Fibroblast of lung (primary cell): Measurements from ENCODE around the gene CCDC51. TPM values are rescaled to one million over a fixed set of nuclear protein-coding genes. Genes with fewer than 3 reads are reported as not detected.

Experiments
- DNase-seq, 2 donors: peaks; one replicate each; pipeline versions ENCODE4 v3.0.0 to v3.0.0-alpha.2; 2010; ENCODE audit warnings: low read depth in 2 of 2
- H2AFZ ChIP-seq: 2 replicates; pipeline ENCODE4 v1.5.1; 2012; ENCODE audit warnings: low read length, control low read depth, inconsistent platforms
- H3K27ac ChIP-seq: 2 replicates; pipeline ENCODE4 v1.5.1; 2011; ENCODE audit warnings: low read length, control low read depth; ENCODE audit not compliant: insufficient read depth
- H3K27me3 ChIP-seq: 2 replicates; pipeline ENCODE4 v1.5.1; 2011; ENCODE audit warnings: mild to moderate bottlenecking, low read length; ENCODE audit not compliant: control insufficient read depth, insufficient read depth
- H3K36me3 ChIP-seq: 2 replicates; pipeline ENCODE4 v1.5.1; 2011; ENCODE audit warnings: low read length; ENCODE audit not compliant: control insufficient read depth, insufficient read depth
- H3K4me1 ChIP-seq: 2 replicates; pipeline ENCODE4 v1.5.1; 2011; ENCODE audit warnings: low read length; ENCODE audit not compliant: control insufficient read depth, insufficient read depth; ENCODE audit errors: extremely low read depth
- H3K4me2 ChIP-seq: 2 replicates; pipeline ENCODE4 v1.5.1; 2011; ENCODE audit warnings: low read length, control low read depth; ENCODE audit not compliant: insufficient read depth; ENCODE audit errors: extremely low read depth
- H3K4me3 ChIP-seq, 4 experiments: fragments of 200-600 bp in 1 of 4; sonication (generic) in 1 of 4; replicated peaks in 1 of 4; 2 replicates each; pipeline ENCODE4 v1.5.1; 2011 to 2016; ENCODE audit warnings: low read length in 4 of 4, low read depth in 3 of 4, mild to moderate bottlenecking in 3 of 4, control low read depth in 2 of 4, inconsistent platforms in 1 of 4, mixed read lengths in 1 of 4; ENCODE audit not compliant: insufficient read depth in 1 of 4; ENCODE audit errors: control extremely low read depth in 1 of 4
- H3K79me2 ChIP-seq: 2 replicates; pipeline ENCODE4 v1.5.1; 2012; ENCODE audit warnings: mild to moderate bottlenecking, low read length, inconsistent platforms; ENCODE audit not compliant: control insufficient read depth, insufficient read depth
- H3K9ac ChIP-seq: 2 replicates; pipeline ENCODE4 v1.5.1; 2011; ENCODE audit warnings: mild to moderate bottlenecking, low read length, control low read depth; ENCODE audit not compliant: insufficient read depth
- H3K9me3 ChIP-seq: 2 replicates; pipeline ENCODE4 v1.5.1; 2012; ENCODE audit warnings: low read depth, low read length; ENCODE audit not compliant: control insufficient read depth, insufficient read depth
- H4K20me1 ChIP-seq: 2 replicates; pipeline ENCODE4 v1.5.1; 2011; ENCODE audit warnings: low read length; ENCODE audit not compliant: control insufficient read depth, insufficient read depth; ENCODE audit errors: extremely low read depth
- CTCF ChIP-seq, 2 donors: IDR thresholded peaks in 1 of 2; conservative IDR thresholded peaks in 1 of 2; 1 replicate in 1 of 2; 2 replicates in 1 of 2; pipeline ENCODE4 v1.5.1; 2011 to 2012; ENCODE audit warnings: low read length in 2 of 2, control low read depth in 1 of 2, inconsistent platforms in 1 of 2, low read depth in 1 of 2, mild to moderate bottlenecking in 1 of 2
- EZH2 ChIP-seq: IDR thresholded peaks from 2 replicates; pipeline ENCODE4 v1.5.1; 2012; ENCODE audit warnings: low read length, control low read depth, mild to moderate bottlenecking; ENCODE audit errors: missing control alignments
- polyA plus RNA-seq, 2 donors: library from polyadenylated mRNA; depleted of rRNA in 1 of 2; stranded (reverse) in 1 of 2; unstranded in 1 of 2; fragments of >200 nt; gene quantifications; 2 replicates each; pipeline ENCODE4 v1.2.1, GENCODE V29; 2011 to 2012; ENCODE audit warnings: missing spikeins in 1 of 2
- total RNA-seq: library from RNA; depleted of rRNA; stranded (reverse); fragments of >200 nt; gene quantifications from 2 replicates; pipeline ENCODE4 v1.2.1, GENCODE V29; 2014

Gene CCDC51
- total and polyA plus RNA-seq, 2 donors (not counting 1 experiment from before 2014, with no cell fraction given), result 11.9 to 27.2 TPM

- Histone ChIP-seq H3K27ac (no peak overlapping the region), H3K79me2 (peaks cover 10% of the 10 kb centered on the region), H3K4me2 (no peak overlapping the region), H3K4me3 (no peak overlapping the region), H3K36me3 (peaks cover 7% of the 10 kb centered on the region), H2AFZ (no peak overlapping the region), H3K27me3 (no peaks in the 10 kb centered on the region), H3K9me3 (no peaks in the 10 kb centered on the region), H3K9ac (no peak overlapping the region), H4K20me1 (no peaks in the 10 kb centered on the region), H3K4me1 (peaks cover 10% of the 10 kb centered on the region)
- TF ChIP-seq EZH2 (no peak), CTCF (conservative IDR thresholded peaks at IDR 0.05 in 1 of 2, IDR thresholded peaks at IDR 0.05 in 1 of 2; ENCODE audit: low read depth in 1 of 2, low read length in 2 of 2) (peak; percentile 99)
- DNase-seq, result peak; percentile 65 to 85
Measured at GRCh38 chr3:48435774-48436476, 4.0 kb downstream of the CCDC51 start.

- TF ChIP-seq CTCF (conservative IDR thresholded peaks at IDR 0.05 in 1 of 2, IDR thresholded peaks at IDR 0.05 in 1 of 2; ENCODE audit: low read depth in 1 of 2, low read length in 2 of 2) (no peak), EZH2 (no peak)
- Histone ChIP-seq H3K36me3 (peaks cover 7% of the 10 kb centered on the region), H4K20me1 (no peaks in the 10 kb centered on the region), H3K4me2 (no peak overlapping the region), H3K27ac (no peak overlapping the region), H3K4me1 (peaks cover 11% of the 10 kb centered on the region), H2AFZ (no peak overlapping the region), H3K27me3 (no peaks in the 10 kb centered on the region), H3K9me3 (no peaks in the 10 kb centered on the region), H3K4me3 (no peak overlapping the region), H3K9ac (no peak overlapping the region), H3K79me2 (peaks cover 3% of the 10 kb centered on the region)
- no peak for DNase-seq
Measured at GRCh38 chr3:48435223-48435595, 4.7 kb downstream of the CCDC51 start.

- H2AFZ ChIP-seq, result no peak overlapping the region
- H3K9me3 ChIP-seq, result no peaks in the 10 kb centered on the region
- H3K9ac ChIP-seq, result no peak overlapping the region
- H3K79me2 ChIP-seq, result peaks cover under 1% of the 10 kb centered on the region
- no peaks in the 10 kb centered on the region for H4K20me1 ChIP-seq
- H3K4me1 ChIP-seq, result peaks cover 15% of the 10 kb centered on the region
- peaks cover 7% of the 10 kb centered on the region for H3K36me3 ChIP-seq
- no peaks in the 10 kb centered on the region for H3K27me3 ChIP-seq
- no peak overlapping the region for H3K4me2 ChIP-seq
- no peak for DNase-seq
- no peak overlapping the region for H3K27ac ChIP-seq
- no peak overlapping the region for H3K4me3 ChIP-seq
- no peak for TF ChIP-seq EZH2
- no peak for TF ChIP-seq CTCF (conservative IDR thresholded peaks at IDR 0.05 in 1 of 2, IDR thresholded peaks at IDR 0.05 in 1 of 2; ENCODE audit: low read depth in 1 of 2, low read length in 2 of 2)
Measured at GRCh38 chr3:48434591-48435222, 5.2 kb downstream of the CCDC51 start.
